ENCODE data around the gene PJVK.

The PJVK gene

DNA sequence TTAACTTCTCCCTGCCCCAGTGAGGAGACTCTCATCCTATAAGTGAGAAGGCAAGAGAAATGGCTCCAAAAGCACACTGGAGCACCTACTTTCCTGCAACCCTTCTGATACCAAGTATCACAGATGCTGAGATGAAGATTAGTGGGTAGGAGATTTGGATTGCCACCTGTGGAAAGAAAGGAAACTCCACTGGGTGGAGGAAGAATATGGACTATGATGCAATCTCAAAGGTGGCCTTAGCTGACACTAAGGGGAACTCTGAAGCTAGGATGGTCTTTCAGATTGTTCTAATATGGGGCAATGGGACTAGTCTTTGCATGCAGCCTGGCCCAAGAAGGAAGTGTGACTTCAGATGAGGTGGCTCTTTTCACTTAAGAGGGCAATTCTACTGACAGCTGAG, 21.8 kb upstream of the PJVK start:
- TF ChIP-seq, protein P1, sequence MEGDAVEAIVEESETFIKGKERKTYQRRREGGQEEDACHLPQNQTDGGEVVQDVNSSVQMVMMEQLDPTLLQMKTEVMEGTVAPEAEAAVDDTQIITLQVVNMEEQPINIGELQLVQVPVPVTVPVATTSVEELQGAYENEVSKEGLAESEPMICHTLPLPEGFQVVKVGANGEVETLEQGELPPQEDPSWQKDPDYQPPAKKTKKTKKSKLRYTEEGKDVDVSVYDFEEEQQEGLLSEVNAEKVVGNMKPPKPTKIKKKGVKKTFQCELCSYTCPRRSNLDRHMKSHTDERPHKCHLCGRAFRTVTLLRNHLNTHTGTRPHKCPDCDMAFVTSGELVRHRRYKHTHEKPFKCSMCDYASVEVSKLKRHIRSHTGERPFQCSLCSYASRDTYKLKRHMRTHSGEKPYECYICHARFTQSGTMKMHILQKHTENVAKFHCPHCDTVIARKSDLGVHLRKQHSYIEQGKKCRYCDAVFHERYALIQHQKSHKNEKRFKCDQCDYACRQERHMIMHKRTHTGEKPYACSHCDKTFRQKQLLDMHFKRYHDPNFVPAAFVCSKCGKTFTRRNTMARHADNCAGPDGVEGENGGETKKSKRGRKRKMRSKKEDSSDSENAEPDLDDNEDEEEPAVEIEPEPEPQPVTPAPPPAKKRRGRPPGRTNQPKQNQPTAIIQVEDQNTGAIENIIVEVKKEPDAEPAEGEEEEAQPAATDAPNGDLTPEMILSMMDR (conservative IDR thresholded peaks at IDR 0.05; ENCODE audit: low read depth, low read length): no peak
- DNase-seq (ENCODE audit: low read depth): no peak
- H3K4me3 ChIP-seq (ENCODE audit: low read length): no peak overlapping the region

GRCh38 chr2:178436662-178437061, 14.5 kb upstream of the PJVK start:
- no peak for DNase-seq (ENCODE audit: low read depth)
- TF ChIP-seq, protein P1 (conservative IDR thresholded peaks at IDR 0.05; ENCODE audit: low read depth, low read length): no peak
- no peak overlapping the region for H3K4me3 ChIP-seq (ENCODE audit: low read length)

GRCh38 chr2:178441426-178441825, 9.8 kb upstream of the PJVK start:
- DNase-seq (ENCODE audit: low read depth): no peak
- TF ChIP-seq, protein P1 (conservative IDR thresholded peaks at IDR 0.05; ENCODE audit: low read depth, low read length): no peak

GRCh38 chr2:178448968-178449661, 2.1 kb upstream of the PJVK start:
- no peak for DNase-seq (ENCODE audit: low read depth)
- H3K4me3 ChIP-seq (ENCODE audit: low read length): peak overlapping the region; percentile 84
- TF ChIP-seq, protein P1 (conservative IDR thresholded peaks at IDR 0.05; ENCODE audit: low read depth, low read length): no peak

More at GRCh38 chr2:178441426-178441825, 9.8 kb upstream of the PJVK start:
- H3K4me3 ChIP-seq (ENCODE audit: low read length): no peak overlapping the region

DNA sequence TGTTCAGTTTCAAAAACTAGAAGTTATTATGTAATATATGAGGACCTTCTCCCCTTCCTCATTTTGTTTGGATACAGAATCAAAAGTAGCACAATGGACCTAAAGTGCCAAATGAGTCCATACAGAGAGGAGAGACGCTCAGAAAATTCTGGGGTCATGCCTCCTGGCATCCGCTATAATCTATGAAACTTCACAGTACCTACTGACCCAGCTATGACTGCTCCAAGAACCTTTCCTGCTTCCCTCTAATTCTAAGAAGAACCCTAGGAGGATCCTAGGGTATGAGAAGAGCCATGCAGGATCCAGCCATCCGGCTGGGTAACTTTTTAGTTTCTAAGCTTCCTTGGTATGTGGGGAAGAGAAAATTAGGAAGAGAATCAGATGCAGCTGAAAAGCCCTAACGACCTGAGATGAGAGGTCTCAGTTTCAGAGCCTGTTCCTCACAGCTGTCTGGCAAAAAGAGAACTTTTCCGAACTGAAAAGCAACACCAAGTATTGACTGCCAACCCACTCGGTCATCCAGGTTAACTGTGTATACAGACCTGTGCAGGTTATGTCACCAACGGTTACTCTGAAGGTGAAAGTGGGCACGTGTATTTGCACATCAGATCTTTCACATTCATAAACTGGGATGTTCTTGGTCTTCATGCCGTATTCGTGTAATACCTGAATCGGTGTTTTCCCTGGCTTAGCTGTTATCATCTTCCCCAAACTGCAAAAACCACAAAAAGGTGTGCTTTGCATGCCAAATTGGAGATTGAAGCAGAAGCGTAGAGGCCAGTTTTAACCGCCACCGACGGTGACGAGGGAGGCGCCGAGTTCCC, 1.3 kb upstream of the PJVK start:
- H3K4me3 ChIP-seq (ENCODE audit: low read length): peak overlapping the region; percentile 84
- TF ChIP-seq, protein P1 (conservative IDR thresholded peaks at IDR 0.05; ENCODE audit: low read depth, low read length): no peak
- DNase-seq (ENCODE audit: low read depth): no peak

GRCh38 chr2:178450524-178450773, 729 bp upstream of the PJVK start:
- no peak for DNase-seq (ENCODE audit: low read depth)
- TF ChIP-seq, protein P1 (conservative IDR thresholded peaks at IDR 0.05; ENCODE audit: low read depth, low read length): no peak
- H3K4me3 ChIP-seq (ENCODE audit: low read length): peak overlapping the region; percentile 84

DNA sequence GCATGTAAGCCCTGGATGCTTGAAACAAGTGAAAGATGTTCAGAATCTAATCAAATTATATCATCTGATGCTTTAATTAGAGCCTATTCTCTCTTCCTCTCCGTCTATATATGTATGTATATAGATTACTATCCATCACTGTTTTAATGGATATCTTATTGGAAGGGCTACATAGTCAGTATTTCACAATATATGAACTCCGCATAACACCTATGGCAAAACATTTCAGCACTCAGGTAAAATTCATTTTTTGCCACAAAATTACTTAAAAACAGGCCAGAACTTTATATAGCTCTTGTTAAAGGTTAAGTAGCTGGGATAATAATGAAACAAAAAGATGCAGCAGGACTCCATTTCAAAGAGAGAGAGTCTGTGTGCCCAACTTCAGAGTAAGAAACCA, 1.2 kb downstream of the PJVK start:
- TF ChIP-seq, protein P1 (conservative IDR thresholded peaks at IDR 0.05; ENCODE audit: low read depth, low read length): no peak
- no peak for DNase-seq (ENCODE audit: low read depth)
- no peak overlapping the region for H3K4me3 ChIP-seq (ENCODE audit: low read length)
